ENCODE data around the gene SH3BP4. TPM values are rescaled to one million over a fixed set of nuclear protein-coding genes. Genes with fewer than 3 reads are reported as not detected.

Gene SH3BP4, protein sequence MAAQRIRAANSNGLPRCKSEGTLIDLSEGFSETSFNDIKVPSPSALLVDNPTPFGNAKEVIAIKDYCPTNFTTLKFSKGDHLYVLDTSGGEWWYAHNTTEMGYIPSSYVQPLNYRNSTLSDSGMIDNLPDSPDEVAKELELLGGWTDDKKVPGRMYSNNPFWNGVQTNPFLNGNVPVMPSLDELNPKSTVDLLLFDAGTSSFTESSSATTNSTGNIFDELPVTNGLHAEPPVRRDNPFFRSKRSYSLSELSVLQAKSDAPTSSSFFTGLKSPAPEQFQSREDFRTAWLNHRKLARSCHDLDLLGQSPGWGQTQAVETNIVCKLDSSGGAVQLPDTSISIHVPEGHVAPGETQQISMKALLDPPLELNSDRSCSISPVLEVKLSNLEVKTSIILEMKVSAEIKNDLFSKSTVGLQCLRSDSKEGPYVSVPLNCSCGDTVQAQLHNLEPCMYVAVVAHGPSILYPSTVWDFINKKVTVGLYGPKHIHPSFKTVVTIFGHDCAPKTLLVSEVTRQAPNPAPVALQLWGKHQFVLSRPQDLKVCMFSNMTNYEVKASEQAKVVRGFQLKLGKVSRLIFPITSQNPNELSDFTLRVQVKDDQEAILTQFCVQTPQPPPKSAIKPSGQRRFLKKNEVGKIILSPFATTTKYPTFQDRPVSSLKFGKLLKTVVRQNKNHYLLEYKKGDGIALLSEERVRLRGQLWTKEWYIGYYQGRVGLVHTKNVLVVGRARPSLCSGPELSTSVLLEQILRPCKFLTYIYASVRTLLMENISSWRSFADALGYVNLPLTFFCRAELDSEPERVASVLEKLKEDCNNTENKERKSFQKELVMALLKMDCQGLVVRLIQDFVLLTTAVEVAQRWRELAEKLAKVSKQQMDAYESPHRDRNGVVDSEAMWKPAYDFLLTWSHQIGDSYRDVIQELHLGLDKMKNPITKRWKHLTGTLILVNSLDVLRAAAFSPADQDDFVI
- total RNA-seq (10 to 100 TPM; 11.4 to 22.8 (median 19.1) TPM), polyA plus RNA-seq (10 to 100 TPM in 1 of 3 donors, 1 to 10 TPM in 2; 4.8 to 14.0 (median 7.2) TPM)

GRCh38 chr2:234951664-234952269 is at the start of gene SH3BP4:
Gene SH3BP4, plus strand, starts transcription at chr2:234952017. Its CDS starts 82,986 bp downstream, at chr2:235035003.
- H3K4me1 ChIP-seq, result peaks cover 0 to 53% (median 44%) of the 10 kb centered on the region in 4 donors
- H3K9me3 ChIP-seq, result no peaks in the 10 kb centered on the region
- DNase-seq, result peak; percentile 86
- intact Hi-C loops (cut with DNase I), result loop anchor here (2.0 to 5.0 kb wide), 2 partner anchors 99 to 541 kb away; partner anchors contain the start of gene AGAP1
- peak within 1 kb of the TSS; percentile 81 to 95 (median 88) for H3K27ac ChIP-seq
- TF ChIP-seq EP300 (IDR thresholded peaks at IDR 0.05) (no peak), POLR2AphosphoS5 (IDR thresholded peaks at IDR 0.05) (peak in 1 of 4 donors; percentile 69), POLR2A (IDR thresholded peaks at IDR 0.05) (peak in 1 of 2 donors; percentile 21)
- TF ChIP-seq, protein P1, sequence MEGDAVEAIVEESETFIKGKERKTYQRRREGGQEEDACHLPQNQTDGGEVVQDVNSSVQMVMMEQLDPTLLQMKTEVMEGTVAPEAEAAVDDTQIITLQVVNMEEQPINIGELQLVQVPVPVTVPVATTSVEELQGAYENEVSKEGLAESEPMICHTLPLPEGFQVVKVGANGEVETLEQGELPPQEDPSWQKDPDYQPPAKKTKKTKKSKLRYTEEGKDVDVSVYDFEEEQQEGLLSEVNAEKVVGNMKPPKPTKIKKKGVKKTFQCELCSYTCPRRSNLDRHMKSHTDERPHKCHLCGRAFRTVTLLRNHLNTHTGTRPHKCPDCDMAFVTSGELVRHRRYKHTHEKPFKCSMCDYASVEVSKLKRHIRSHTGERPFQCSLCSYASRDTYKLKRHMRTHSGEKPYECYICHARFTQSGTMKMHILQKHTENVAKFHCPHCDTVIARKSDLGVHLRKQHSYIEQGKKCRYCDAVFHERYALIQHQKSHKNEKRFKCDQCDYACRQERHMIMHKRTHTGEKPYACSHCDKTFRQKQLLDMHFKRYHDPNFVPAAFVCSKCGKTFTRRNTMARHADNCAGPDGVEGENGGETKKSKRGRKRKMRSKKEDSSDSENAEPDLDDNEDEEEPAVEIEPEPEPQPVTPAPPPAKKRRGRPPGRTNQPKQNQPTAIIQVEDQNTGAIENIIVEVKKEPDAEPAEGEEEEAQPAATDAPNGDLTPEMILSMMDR (IDR thresholded peaks at IDR 0.05), result no peak
- 1% methylated on average over 88 of the region's 88 CpGs for WGBS, 2 donors
- no peaks in the 10 kb centered on the region for H3K27me3 ChIP-seq
- H3K4me3 ChIP-seq, result peak within 1 kb of the TSS; percentile 70 to 97 (median 83)
- H3K36me3 ChIP-seq, result no peaks in the 10 kb centered on the region

GRCh38 chr2:234904785-234905184 is 47.0 kb upstream of the SH3BP4 start:
- WGBS, 2 donors, result 94 to 95% methylated on average over 2 of the region's 2 CpGs
- Histone ChIP-seq H3K27ac (no peak overlapping the region), H3K27me3 (no peaks in the 10 kb centered on the region), H3K4me3 (no peak overlapping the region), H3K9me3 (no peaks in the 10 kb centered on the region), H3K4me1 (no peaks in the 10 kb centered on the region), H3K36me3 (no peaks in the 10 kb centered on the region)
- TF ChIP-seq POLR2A (IDR thresholded peaks at IDR 0.05) (no peak), POLR2AphosphoS5 (IDR thresholded peaks at IDR 0.05) (no peak), EP300 (IDR thresholded peaks at IDR 0.05) (no peak)
- TF ChIP-seq, protein P1 (IDR thresholded peaks at IDR 0.05), result no peak
- intact Hi-C loops (cut with DNase I), result no loop called here
- no peak for DNase-seq

DNA sequence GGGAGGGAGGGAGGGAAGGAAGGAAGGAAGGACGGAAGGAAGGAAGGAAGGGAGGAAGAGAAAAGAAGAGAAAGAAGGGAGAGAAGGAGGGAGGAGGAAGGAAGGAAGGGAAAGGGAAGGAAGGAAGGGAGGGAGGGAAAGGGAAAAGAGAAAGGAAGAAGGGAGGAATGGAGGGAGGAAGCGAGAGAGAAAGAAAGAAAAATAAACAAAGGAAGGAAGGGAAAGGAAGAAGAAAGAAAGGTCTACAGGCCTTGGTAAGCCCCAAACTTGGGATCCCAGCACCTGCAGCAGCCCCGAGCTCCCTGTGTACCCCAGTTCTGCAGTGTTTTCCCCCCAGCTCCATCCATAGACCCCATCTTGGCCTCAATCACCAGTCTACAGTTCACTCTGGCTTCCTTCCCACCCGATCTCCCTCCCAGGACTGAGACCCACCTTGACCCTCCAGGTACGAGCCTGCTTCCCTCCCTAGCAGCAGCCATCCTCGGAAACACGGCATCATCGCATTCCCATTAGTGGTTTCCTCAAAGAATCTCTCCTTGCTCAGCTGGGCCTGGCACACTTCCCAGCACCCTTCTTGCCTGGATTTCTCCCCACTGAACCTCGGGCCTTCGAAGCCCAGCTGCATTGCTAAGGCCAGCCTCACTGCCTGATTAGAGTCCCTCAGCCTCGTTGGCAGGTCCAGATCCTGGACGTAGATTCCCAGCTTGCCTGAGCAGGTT is 46.1 kb upstream of the SH3BP4 start:
- H3K36me3 ChIP-seq, result no peaks in the 10 kb centered on the region
- no peak for TF ChIP-seq POLR2AphosphoS5 (IDR thresholded peaks at IDR 0.05)
- no peak overlapping the region for H3K4me3 ChIP-seq
- WGBS, 2 donors, result 87 to 90% methylated on average over 12 of the region's 12 CpGs
- no peak for DNase-seq
- H3K27ac ChIP-seq, result no peak overlapping the region
- intact Hi-C loops (cut with DNase I), result no loop called here
- H3K9me3 ChIP-seq, result no peaks in the 10 kb centered on the region
- no peaks in the 10 kb centered on the region for H3K27me3 ChIP-seq
- no peaks in the 10 kb centered on the region for H3K4me1 ChIP-seq

GRCh38 chr2:234910186-234910679 is 41.6 kb upstream of the SH3BP4 start:
- intact Hi-C loops (cut with DNase I), result no loop called here
- TF ChIP-seq POLR2AphosphoS5 (IDR thresholded peaks at IDR 0.05) (no peak), EP300 (IDR thresholded peaks at IDR 0.05) (no peak)
- TF ChIP-seq, protein P1 (IDR thresholded peaks at IDR 0.05), result no peak
- H3K9me3 ChIP-seq, result no peaks in the 10 kb centered on the region
- no peaks in the 10 kb centered on the region for H3K27me3 ChIP-seq
- no peaks in the 10 kb centered on the region for H3K4me1 ChIP-seq
- H3K36me3 ChIP-seq, result no peaks in the 10 kb centered on the region
- 85 to 87% methylated on average over 3 of the region's 3 CpGs for WGBS, 2 donors
- DNase-seq, result no peak
- H3K4me3 ChIP-seq, result no peak overlapping the region
- H3K27ac ChIP-seq, result no peak overlapping the region
